WTC11 (cell line): Measurements from ENCODE around the gene APBA1. TPM values are rescaled to one million over a fixed set of nuclear protein-coding genes. Genes with fewer than 3 reads are reported as not detected.

ENCODE experiments used
- ATAC-seq: fragments of 200-7000 bp; cut with Tn5 transposase; 2 replicates; pipeline ENCODE4 v1.10.0; 2021; ENCODE audit warnings: mild to moderate bottlenecking, moderate library complexity
- CTCF ChIA-PET: fragments of 300-600 bp; sonication (Branson Sonifier 250); formaldehyde crosslinking; loops from one replicate; lab custom pipeline; 2021; ENCODE audit warnings: antibody characterized with exemption; lab: Charles Lee
- POLR2A ChIA-PET: fragments of 350-600 bp; sonication (Branson Sonifier 250); formaldehyde crosslinking; loops from one replicate; lab custom pipeline; 2021; ENCODE audit warnings: antibody characterized with exemption; lab: Charles Lee
- DNase-seq: peaks from one replicate; pipeline ENCODE4 v3.0.0; 2021; ENCODE audit warnings: low spot score
- H3K27ac Mint-ChIP-seq: 2 replicates; pipeline ENCODE4 v1.8.0; 2021; ENCODE audit warnings: mixed read lengths
- H3K27me3 Mint-ChIP-seq: 2 replicates; pipeline ENCODE4 v1.8.0; 2021; ENCODE audit warnings: low read depth, mild to moderate bottlenecking, moderate library complexity, mixed read lengths
- H3K36me3 Mint-ChIP-seq: 2 replicates; pipeline ENCODE4 v1.8.0; 2021; ENCODE audit warnings: mixed read lengths
- H3K4me1 Mint-ChIP-seq: 2 replicates; pipeline ENCODE4 v1.8.0; 2022; ENCODE audit warnings: mixed read lengths
- H3K4me3 Mint-ChIP-seq: 2 replicates; pipeline ENCODE4 v1.8.0; 2021; ENCODE audit warnings: mild to moderate bottlenecking, moderate library complexity, mixed read lengths
- H3K9me3 Mint-ChIP-seq: 2 replicates; pipeline ENCODE4 v1.8.0; 2021; ENCODE audit warnings: mixed read lengths
- EMX1 ChIP-seq: fragments of 250-450 bp; sonication (Bioruptor Pico); IDR thresholded peaks from 2 replicates; pipeline ENCODE4 v1.8.0; 2021; ENCODE audit warnings: mild to moderate bottlenecking
- GTF2I ChIP-seq: fragments of 250-450 bp; sonication (Bioruptor Pico); conservative IDR thresholded peaks from 2 replicates; pipeline ENCODE4 v1.4.0; 2021; ENCODE audit warnings: mild to moderate bottlenecking
- JUN ChIP-seq: sonication (generic); formaldehyde crosslinking; IDR thresholded peaks from 2 replicates; pipeline ENCODE4 v1.8.0; 2023; ENCODE audit warnings: mild to moderate bottlenecking, missing genetic modification reagents
- NFATC4 ChIP-seq: fragments of 250-450 bp; sonication (Bioruptor Pico); IDR thresholded peaks from 2 replicates; pipeline ENCODE4 v1.9.0; 2021; ENCODE audit warnings: mild to moderate bottlenecking
- NFYB ChIP-seq: sonication (generic); formaldehyde crosslinking; conservative IDR thresholded peaks from 2 replicates; pipeline ENCODE4 v1.8.0; 2022; ENCODE audit warnings: low read depth, missing genetic modification reagents
- NR3C1 ChIP-seq: sonication (generic); formaldehyde crosslinking; conservative IDR thresholded peaks from 2 replicates; pipeline ENCODE4 v1.8.1; 2023; ENCODE audit warnings: low read depth, mild to moderate bottlenecking, missing genetic modification reagents
- OVOL2 ChIP-seq: fragments of 250-450 bp; sonication (Bioruptor Pico); IDR thresholded peaks from 2 replicates; pipeline ENCODE4 v1.9.0; 2021; ENCODE audit warnings: mild to moderate bottlenecking, borderline replicate concordance
- RORB ChIP-seq: fragments of 250-450 bp; sonication (Bioruptor Pico); IDR thresholded peaks from 2 replicates; pipeline ENCODE4 v1.9.0; 2021; ENCODE audit warnings: mild to moderate bottlenecking
- ZBTB21 ChIP-seq: sonication (generic); formaldehyde crosslinking; IDR thresholded peaks from 2 replicates; pipeline ENCODE4 v1.8.1; 2023; ENCODE audit warnings: mild to moderate bottlenecking, missing genetic modification reagents, borderline replicate concordance
- ZNF121 ChIP-seq: sonication (generic); formaldehyde crosslinking; IDR thresholded peaks from 2 replicates; pipeline ENCODE4 v1.8.0; 2023; ENCODE audit warnings: missing genetic modification reagents
- ZNF416 ChIP-seq: fragments of 250-450 bp; sonication (Bioruptor Pico); IDR thresholded peaks from 2 replicates; pipeline ENCODE4 v1.9.0; 2021; ENCODE audit warnings: mild to moderate bottlenecking, inconsistent platforms
- ZNF423 ChIP-seq: fragments of 250-450 bp; sonication (Bioruptor Pico); IDR thresholded peaks from 2 replicates; pipeline ENCODE4 v2.1.2; 2022; ENCODE audit warnings: mild to moderate bottlenecking, moderate library complexity
- total RNA-seq: library from RNA; stranded (reverse); gene quantifications from 3 replicates; pipeline ENCODE4 v1.2.3, GENCODE V29; 2021
- TF ChIP-seq, protein P1 (sequence below): fragments of 250-450 bp; sonication (Bioruptor Pico); IDR thresholded peaks from 2 replicates; pipeline ENCODE4 v1.9.0; 2021; ENCODE audit warnings: mild to moderate bottlenecking, borderline replicate concordance
- TF ChIP-seq, protein P2 (sequence below): sonication (generic); formaldehyde crosslinking; conservative IDR thresholded peaks from 2 replicates; pipeline ENCODE4 v1.8.1; 2023; ENCODE audit warnings: mild to moderate bottlenecking, low read depth, missing genetic modification reagents, moderate library complexity
- TF ChIP-seq, protein P3 (sequence below): sonication (generic); formaldehyde crosslinking; IDR thresholded peaks from 2 replicates; pipeline ENCODE4 v1.8.1; 2022; ENCODE audit warnings: low read depth, mild to moderate bottlenecking, moderate library complexity, missing genetic modification reagents, borderline replicate concordance
- TF ChIP-seq, protein P4 (sequence below): sonication (generic); formaldehyde crosslinking; IDR thresholded peaks from 2 replicates; pipeline ENCODE4 v1.8.1; 2023; ENCODE audit warnings: mild to moderate bottlenecking, missing genetic modification reagents
- TF ChIP-seq, protein P5 (sequence below): sonication (generic); formaldehyde crosslinking; IDR thresholded peaks from 2 replicates; pipeline ENCODE4 v1.8.1; 2023; ENCODE audit warnings: mild to moderate bottlenecking, missing genetic modification reagents

The APBA1 gene
- total RNA-seq, 1 experiment from 2014 or later: 0.94 TPM

DNA sequence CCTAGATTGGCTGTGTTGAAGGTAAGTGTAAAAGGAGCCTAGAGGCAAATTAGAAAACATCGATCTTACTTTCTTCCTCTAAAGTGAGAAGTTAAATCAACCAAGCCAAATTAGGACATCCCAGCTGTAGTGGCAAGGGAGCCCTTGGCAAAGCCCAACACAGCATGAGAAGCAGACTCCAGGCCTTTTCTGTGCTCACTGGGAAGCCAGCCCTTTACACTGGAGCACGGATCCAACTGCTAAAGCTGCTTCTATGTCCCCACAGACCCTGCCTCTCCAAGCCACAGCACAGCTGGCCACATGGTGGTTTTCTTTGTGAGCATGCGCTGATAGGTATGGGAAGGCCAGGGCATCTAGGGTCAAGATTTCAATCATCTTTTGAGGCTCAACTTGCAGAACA is 94.1 kb downstream of the APBA1 start:
- H3K4me1 Mint-ChIP-seq: peaks cover 7% of the 10 kb centered on the region
- CTCF ChIA-PET: no interaction called here
- POLR2A ChIA-PET: no interaction called here
- H3K4me3 Mint-ChIP-seq: no peak overlapping the region
- TF ChIP-seq, protein P1, sequence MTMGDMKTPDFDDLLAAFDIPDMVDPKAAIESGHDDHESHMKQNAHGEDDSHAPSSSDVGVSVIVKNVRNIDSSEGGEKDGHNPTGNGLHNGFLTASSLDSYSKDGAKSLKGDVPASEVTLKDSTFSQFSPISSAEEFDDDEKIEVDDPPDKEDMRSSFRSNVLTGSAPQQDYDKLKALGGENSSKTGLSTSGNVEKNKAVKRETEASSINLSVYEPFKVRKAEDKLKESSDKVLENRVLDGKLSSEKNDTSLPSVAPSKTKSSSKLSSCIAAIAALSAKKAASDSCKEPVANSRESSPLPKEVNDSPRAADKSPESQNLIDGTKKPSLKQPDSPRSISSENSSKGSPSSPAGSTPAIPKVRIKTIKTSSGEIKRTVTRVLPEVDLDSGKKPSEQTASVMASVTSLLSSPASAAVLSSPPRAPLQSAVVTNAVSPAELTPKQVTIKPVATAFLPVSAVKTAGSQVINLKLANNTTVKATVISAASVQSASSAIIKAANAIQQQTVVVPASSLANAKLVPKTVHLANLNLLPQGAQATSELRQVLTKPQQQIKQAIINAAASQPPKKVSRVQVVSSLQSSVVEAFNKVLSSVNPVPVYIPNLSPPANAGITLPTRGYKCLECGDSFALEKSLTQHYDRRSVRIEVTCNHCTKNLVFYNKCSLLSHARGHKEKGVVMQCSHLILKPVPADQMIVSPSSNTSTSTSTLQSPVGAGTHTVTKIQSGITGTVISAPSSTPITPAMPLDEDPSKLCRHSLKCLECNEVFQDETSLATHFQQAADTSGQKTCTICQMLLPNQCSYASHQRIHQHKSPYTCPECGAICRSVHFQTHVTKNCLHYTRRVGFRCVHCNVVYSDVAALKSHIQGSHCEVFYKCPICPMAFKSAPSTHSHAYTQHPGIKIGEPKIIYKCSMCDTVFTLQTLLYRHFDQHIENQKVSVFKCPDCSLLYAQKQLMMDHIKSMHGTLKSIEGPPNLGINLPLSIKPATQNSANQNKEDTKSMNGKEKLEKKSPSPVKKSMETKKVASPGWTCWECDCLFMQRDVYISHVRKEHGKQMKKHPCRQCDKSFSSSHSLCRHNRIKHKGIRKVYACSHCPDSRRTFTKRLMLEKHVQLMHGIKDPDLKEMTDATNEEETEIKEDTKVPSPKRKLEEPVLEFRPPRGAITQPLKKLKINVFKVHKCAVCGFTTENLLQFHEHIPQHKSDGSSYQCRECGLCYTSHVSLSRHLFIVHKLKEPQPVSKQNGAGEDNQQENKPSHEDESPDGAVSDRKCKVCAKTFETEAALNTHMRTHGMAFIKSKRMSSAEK (CRISPR knock-in tag): no peak
- TF ChIP-seq, protein P2, sequence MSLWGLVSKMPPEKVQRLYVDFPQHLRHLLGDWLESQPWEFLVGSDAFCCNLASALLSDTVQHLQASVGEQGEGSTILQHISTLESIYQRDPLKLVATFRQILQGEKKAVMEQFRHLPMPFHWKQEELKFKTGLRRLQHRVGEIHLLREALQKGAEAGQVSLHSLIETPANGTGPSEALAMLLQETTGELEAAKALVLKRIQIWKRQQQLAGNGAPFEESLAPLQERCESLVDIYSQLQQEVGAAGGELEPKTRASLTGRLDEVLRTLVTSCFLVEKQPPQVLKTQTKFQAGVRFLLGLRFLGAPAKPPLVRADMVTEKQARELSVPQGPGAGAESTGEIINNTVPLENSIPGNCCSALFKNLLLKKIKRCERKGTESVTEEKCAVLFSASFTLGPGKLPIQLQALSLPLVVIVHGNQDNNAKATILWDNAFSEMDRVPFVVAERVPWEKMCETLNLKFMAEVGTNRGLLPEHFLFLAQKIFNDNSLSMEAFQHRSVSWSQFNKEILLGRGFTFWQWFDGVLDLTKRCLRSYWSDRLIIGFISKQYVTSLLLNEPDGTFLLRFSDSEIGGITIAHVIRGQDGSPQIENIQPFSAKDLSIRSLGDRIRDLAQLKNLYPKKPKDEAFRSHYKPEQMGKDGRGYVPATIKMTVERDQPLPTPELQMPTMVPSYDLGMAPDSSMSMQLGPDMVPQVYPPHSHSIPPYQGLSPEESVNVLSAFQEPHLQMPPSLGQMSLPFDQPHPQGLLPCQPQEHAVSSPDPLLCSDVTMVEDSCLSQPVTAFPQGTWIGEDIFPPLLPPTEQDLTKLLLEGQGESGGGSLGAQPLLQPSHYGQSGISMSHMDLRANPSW: no peak
- TF ChIP-seq, protein P3, sequence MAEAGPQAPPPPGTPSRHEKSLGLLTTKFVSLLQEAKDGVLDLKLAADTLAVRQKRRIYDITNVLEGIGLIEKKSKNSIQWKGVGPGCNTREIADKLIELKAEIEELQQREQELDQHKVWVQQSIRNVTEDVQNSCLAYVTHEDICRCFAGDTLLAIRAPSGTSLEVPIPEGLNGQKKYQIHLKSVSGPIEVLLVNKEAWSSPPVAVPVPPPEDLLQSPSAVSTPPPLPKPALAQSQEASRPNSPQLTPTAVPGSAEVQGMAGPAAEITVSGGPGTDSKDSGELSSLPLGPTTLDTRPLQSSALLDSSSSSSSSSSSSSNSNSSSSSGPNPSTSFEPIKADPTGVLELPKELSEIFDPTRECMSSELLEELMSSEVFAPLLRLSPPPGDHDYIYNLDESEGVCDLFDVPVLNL (CRISPR knock-in tag): no peak
- TF ChIP-seq ZNF423 (CRISPR knock-in tag) (no peak), ZNF121 (CRISPR knock-in tag) (no peak), NR3C1 (no peak), ZBTB21 (CRISPR knock-in tag) (no peak), JUN (CRISPR knock-in tag) (no peak), NFYB (CRISPR knock-in tag) (no peak), NFATC4 (CRISPR knock-in tag) (no peak)
- TF ChIP-seq, protein P4, sequence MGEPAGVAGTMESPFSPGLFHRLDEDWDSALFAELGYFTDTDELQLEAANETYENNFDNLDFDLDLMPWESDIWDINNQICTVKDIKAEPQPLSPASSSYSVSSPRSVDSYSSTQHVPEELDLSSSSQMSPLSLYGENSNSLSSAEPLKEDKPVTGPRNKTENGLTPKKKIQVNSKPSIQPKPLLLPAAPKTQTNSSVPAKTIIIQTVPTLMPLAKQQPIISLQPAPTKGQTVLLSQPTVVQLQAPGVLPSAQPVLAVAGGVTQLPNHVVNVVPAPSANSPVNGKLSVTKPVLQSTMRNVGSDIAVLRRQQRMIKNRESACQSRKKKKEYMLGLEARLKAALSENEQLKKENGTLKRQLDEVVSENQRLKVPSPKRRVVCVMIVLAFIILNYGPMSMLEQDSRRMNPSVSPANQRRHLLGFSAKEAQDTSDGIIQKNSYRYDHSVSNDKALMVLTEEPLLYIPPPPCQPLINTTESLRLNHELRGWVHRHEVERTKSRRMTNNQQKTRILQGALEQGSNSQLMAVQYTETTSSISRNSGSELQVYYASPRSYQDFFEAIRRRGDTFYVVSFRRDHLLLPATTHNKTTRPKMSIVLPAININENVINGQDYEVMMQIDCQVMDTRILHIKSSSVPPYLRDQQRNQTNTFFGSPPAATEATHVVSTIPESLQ (CRISPR knock-in tag): no peak
- ATAC-seq: no peak
- peaks cover 4% of the 10 kb centered on the region; the same call in 1 of the 2 replicates for H3K9me3 Mint-ChIP-seq
- DNase-seq: no peak
- H3K36me3 Mint-ChIP-seq: no peaks in the 10 kb centered on the region
- H3K27me3 Mint-ChIP-seq: peaks cover 53% of the 10 kb centered on the region
- no peak overlapping the region for H3K27ac Mint-ChIP-seq

DNA sequence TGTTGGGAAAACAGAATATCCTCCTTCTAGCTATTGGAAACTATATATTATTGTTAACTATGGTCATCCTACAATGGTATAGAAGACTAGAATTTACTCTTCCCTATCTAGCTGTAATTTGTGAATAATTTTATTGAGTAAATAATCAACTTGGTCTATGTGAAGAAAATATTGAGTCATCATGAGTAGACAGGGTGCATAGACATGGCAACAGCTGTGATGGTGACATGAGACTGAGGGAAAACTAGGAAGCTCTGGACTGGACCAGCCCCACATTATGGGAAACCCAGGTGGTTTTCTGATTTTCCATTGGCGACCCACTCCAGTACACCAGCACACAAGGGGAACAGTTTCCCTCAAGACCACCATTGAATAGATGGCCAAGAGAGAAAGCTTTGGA is 95.0 kb downstream of the APBA1 start:
- ChIA-PET CTCF (no interaction called here), POLR2A (no interaction called here)
- peaks cover 44% of the 10 kb centered on the region for H3K27me3 Mint-ChIP-seq
- H3K36me3 Mint-ChIP-seq: no peaks in the 10 kb centered on the region
- ATAC-seq (no peak), DNase-seq (no peak)
- H3K4me3 Mint-ChIP-seq: no peak overlapping the region
- peaks cover 4% of the 10 kb centered on the region; the same call in 1 of the 2 replicates for H3K9me3 Mint-ChIP-seq
- no peak for TF ChIP-seq ZNF416
- TF ChIP-seq GTF2I (CRISPR knock-in tag): no peak
- TF ChIP-seq, protein P5, sequence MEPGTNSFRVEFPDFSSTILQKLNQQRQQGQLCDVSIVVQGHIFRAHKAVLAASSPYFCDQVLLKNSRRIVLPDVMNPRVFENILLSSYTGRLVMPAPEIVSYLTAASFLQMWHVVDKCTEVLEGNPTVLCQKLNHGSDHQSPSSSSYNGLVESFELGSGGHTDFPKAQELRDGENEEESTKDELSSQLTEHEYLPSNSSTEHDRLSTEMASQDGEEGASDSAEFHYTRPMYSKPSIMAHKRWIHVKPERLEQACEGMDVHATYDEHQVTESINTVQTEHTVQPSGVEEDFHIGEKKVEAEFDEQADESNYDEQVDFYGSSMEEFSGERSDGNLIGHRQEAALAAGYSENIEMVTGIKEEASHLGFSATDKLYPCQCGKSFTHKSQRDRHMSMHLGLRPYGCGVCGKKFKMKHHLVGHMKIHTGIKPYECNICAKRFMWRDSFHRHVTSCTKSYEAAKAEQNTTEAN (CRISPR knock-in tag): no peak
- TF ChIP-seq RORB (CRISPR knock-in tag): no peak
- no peak for TF ChIP-seq OVOL2 (CRISPR knock-in tag)
- TF ChIP-seq, protein P1 (CRISPR knock-in tag): no peak
- no peak for TF ChIP-seq EMX1 (CRISPR knock-in tag)
- H3K27ac Mint-ChIP-seq: no peak overlapping the region
- H3K4me1 Mint-ChIP-seq: peaks cover under 1% of the 10 kb centered on the region
